ENCODE measurements around the gene PTPRN2.

- no peak for TF ChIP-seq CTCF (IDR thresholded peaks at IDR 0.05; ENCODE audit: low read depth, low read length)
- no peak for TF ChIP-seq MYC (IDR thresholded peaks at IDR 0.05; ENCODE audit: low read depth, low read length)
Measured at GRCh38 chr7:158401295-158401694, 186.3 kb downstream of the PTPRN2 start.
